HepG2 (cell line): ENCODE measurements around the gene THAP2. TPM values are rescaled to one million over a fixed set of nuclear protein-coding genes. Genes with fewer than 3 reads are reported as not detected.

ENCODE experiments used
- AHR ChIP-seq: IDR thresholded peaks from 2 replicates; pipeline ENCODE4 v1.6.1; 2018; ENCODE audit warnings: missing genetic modification reagents, missing compliant biosample characterization
- CCDC6 ChIP-seq: sonication (generic); formaldehyde crosslinking; IDR thresholded peaks from 2 replicates; pipeline ENCODE4 v1.8.1; 2022; ENCODE audit warnings: mild to moderate bottlenecking, missing genetic modification reagents, moderate library complexity
- DNMT3B ChIP-seq: conservative IDR thresholded peaks from 2 replicates; pipeline ENCODE4 v1.6.1; 2016; ENCODE audit warnings: missing biosample characterization, control low read depth
- FLYWCH1 ChIP-seq: sonication (generic); formaldehyde crosslinking; IDR thresholded peaks from 2 replicates; pipeline ENCODE4 v1.8.1; 2023; ENCODE audit warnings: mild to moderate bottlenecking, missing genetic modification reagents
- KLF9 ChIP-seq: IDR thresholded peaks from 2 replicates; pipeline ENCODE4 v1.6.1; 2016; ENCODE audit warnings: low read depth
- MEIS1 ChIP-seq: sonication (generic); formaldehyde crosslinking; IDR thresholded peaks from 2 replicates; pipeline ENCODE4 v1.9.0; 2021; ENCODE audit warnings: mild to moderate bottlenecking, missing genetic modification reagents, moderate library complexity, borderline replicate concordance
- NRL ChIP-seq: sonication (generic); formaldehyde crosslinking; IDR thresholded peaks from 2 replicates; pipeline ENCODE4 v1.5.0; 2020; ENCODE audit warnings: missing genetic modification reagents, mild to moderate bottlenecking, moderate library complexity, borderline replicate concordance
- RFX5 ChIP-seq: IDR thresholded peaks from 2 replicates; pipeline ENCODE4 v1.6.1; 2011; ENCODE audit warnings: low read depth, low read length, improper control_type of control experiment
- SOX13 ChIP-seq, 3 experiments: fragments of 450-650 bp in 1 of 3; sonication (generic) in 1 of 3; formaldehyde crosslinking in 1 of 3; IDR thresholded peaks in 2 of 3; conservative IDR thresholded peaks in 1 of 3; 2 replicates each; pipeline versions ENCODE4 v1.5.0 to v1.6.1; 2016 to 2020; ENCODE audit warnings: antibody characterized with exemption in 1 of 3, mild to moderate bottlenecking in 1 of 3, missing compliant biosample characterization in 1 of 3, missing genetic modification reagents in 1 of 3, moderate library complexity in 1 of 3
- U2AF2 ChIP-seq: fragments of 200-400 bp; formaldehyde crosslinking; IDR thresholded peaks from 2 replicates; pipeline ENCODE4 v1.6.1; 2017; ENCODE audit warnings: low read depth, mild to moderate bottlenecking, low read length
- XBP1 ChIP-seq: sonication (generic); formaldehyde crosslinking; IDR thresholded peaks from 2 replicates; pipeline ENCODE4 v1.5.0; 2020; ENCODE audit warnings: missing genetic modification reagents
- ZFY ChIP-seq: sonication (generic); formaldehyde crosslinking; IDR thresholded peaks from 2 replicates; pipeline ENCODE4 v1.4.0; 2020; ENCODE audit warnings: missing genetic modification reagents
- ZNF670 ChIP-seq: sonication (generic); formaldehyde crosslinking; IDR thresholded peaks from 2 replicates; pipeline ENCODE4 v1.8.0; 2022; ENCODE audit warnings: mild to moderate bottlenecking, missing genetic modification reagents, borderline replicate concordance
- polyA plus RNA-seq, 8 experiments: library from polyadenylated mRNA; depleted of rRNA in 3 of 8; stranded (reverse) in 7 of 8; unstranded in 1 of 8; fragments of >200 nt; fragmentation: Illumina TruSeq in 4 of 8; extraction: Trizol in 4 of 8; gene quantifications; 2 replicates each; pipeline versions ENCODE4 v1.2.1 to v1.2.3, GENCODE V29; 2011 to 2016; ENCODE audit warnings: low read depth in 4 of 8, missing spikeins in 1 of 8, mixed read lengths in 1 of 8; ENCODE audit not compliant: insufficient read depth in 1 of 8
- total RNA-seq, 5 experiments: library from RNA; depleted of rRNA; stranded (reverse); fragments of >200 nt; fragmentation: Illumina TruSeq; extraction: Trizol; gene quantifications; 2 replicates each; pipeline ENCODE4 v1.2.3, GENCODE V29; 2016; ENCODE audit warnings: low read depth in 1 of 5
- TF ChIP-seq, protein P1 (sequence below): sonication (generic); formaldehyde crosslinking; IDR thresholded peaks from 2 replicates; pipeline ENCODE4 v1.4.0; 2020; ENCODE audit warnings: mild to moderate bottlenecking, missing genetic modification reagents
- TF ChIP-seq, protein P2 (sequence below): sonication (generic); formaldehyde crosslinking; IDR thresholded peaks from 2 replicates; pipeline ENCODE4 v1.5.0; 2020; ENCODE audit warnings: missing genetic modification reagents
- TF ChIP-seq, protein P3 (sequence below): sonication (generic); formaldehyde crosslinking; IDR thresholded peaks from 2 replicates; pipeline ENCODE4 v1.5.1; 2020; ENCODE audit warnings: missing genetic modification reagents, mild to moderate bottlenecking, borderline replicate concordance
- TF ChIP-seq, protein P4 (sequence below): sonication (generic); formaldehyde crosslinking; IDR thresholded peaks from 2 replicates; pipeline ENCODE4 v1.4.0; 2020; ENCODE audit warnings: missing genetic modification reagents, borderline replicate concordance

THAP2 gene
- total and polyA plus RNA-seq, 2 of the 13 experiments (the other 11 are each of a cell fraction or from before 2014, with no cell fraction given): 5.2 to 6.2 TPM

DNA sequence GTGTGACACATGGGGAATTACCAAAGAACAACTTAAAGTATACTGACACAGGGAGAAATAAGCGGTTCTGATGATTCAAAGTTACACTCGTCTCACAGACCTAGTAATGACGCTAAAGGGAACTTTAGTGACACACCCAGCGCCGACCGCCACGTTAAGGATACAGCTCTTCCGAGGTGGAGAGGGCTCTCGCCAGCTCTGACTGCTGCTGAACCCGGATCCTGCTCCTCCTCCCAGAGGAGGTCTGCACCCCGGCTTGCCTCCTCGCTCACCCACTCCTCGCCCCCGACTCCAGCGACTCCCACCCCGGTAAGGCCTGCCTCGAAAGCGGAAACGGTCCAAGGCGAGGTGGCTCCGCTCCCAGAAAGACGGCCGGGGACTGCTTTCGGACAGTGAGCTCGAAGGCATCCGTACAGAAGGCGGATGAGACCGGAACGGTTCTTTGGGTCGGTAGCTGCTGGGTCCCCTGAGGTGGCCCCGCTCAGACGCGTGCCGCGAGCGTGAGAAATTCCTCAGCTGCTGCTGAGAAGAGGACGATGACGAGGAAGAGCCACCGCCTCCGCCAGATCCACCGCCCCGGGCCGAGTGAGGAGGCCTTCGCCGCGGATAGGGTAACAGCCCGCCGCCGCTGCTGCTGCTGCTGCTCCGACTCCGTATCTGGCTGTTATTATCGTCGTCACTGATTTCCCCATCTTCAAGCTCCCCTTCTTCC, 1.1 kb upstream of the THAP2 start (continued):
- TF ChIP-seq, protein P1, sequence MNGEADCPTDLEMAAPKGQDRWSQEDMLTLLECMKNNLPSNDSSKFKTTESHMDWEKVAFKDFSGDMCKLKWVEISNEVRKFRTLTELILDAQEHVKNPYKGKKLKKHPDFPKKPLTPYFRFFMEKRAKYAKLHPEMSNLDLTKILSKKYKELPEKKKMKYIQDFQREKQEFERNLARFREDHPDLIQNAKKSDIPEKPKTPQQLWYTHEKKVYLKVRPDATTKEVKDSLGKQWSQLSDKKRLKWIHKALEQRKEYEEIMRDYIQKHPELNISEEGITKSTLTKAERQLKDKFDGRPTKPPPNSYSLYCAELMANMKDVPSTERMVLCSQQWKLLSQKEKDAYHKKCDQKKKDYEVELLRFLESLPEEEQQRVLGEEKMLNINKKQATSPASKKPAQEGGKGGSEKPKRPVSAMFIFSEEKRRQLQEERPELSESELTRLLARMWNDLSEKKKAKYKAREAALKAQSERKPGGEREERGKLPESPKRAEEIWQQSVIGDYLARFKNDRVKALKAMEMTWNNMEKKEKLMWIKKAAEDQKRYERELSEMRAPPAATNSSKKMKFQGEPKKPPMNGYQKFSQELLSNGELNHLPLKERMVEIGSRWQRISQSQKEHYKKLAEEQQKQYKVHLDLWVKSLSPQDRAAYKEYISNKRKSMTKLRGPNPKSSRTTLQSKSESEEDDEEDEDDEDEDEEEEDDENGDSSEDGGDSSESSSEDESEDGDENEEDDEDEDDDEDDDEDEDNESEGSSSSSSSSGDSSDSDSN: peak; percentile 90
- TF ChIP-seq DNMT3B (CRISPR knock-in tag) (no peak), FLYWCH1 (CRISPR knock-in tag) (no peak), XBP1 (CRISPR knock-in tag) (no peak), CCDC6 (CRISPR knock-in tag) (0 out of 2 replicates have a peak, but pooled peaks have one; percentile 49), RFX5 (no peak), U2AF2 (no peak), ZNF670 (no peak), MEIS1 (CRISPR knock-in tag) (no peak), ZFY (no peak; the same call in 1 of the 2 replicates), KLF9 (CRISPR knock-in tag) (no peak), NRL (CRISPR knock-in tag) (no peak; the same call in 1 of the 2 replicates), AHR (CRISPR knock-in tag) (no peak), SOX13 (IDR thresholded peaks at IDR 0.05) (no peak), SOX13 (CRISPR knock-in tag; conservative IDR thresholded peaks at IDR 0.05 in 1 of 2, IDR thresholded peaks at IDR 0.05 in 1 of 2) (no peak)
- TF ChIP-seq, protein P2, sequence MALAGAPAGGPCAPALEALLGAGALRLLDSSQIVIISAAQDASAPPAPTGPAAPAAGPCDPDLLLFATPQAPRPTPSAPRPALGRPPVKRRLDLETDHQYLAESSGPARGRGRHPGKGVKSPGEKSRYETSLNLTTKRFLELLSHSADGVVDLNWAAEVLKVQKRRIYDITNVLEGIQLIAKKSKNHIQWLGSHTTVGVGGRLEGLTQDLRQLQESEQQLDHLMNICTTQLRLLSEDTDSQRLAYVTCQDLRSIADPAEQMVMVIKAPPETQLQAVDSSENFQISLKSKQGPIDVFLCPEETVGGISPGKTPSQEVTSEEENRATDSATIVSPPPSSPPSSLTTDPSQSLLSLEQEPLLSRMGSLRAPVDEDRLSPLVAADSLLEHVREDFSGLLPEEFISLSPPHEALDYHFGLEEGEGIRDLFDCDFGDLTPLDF (CRISPR knock-in tag): no peak
- TF ChIP-seq, protein P3, sequence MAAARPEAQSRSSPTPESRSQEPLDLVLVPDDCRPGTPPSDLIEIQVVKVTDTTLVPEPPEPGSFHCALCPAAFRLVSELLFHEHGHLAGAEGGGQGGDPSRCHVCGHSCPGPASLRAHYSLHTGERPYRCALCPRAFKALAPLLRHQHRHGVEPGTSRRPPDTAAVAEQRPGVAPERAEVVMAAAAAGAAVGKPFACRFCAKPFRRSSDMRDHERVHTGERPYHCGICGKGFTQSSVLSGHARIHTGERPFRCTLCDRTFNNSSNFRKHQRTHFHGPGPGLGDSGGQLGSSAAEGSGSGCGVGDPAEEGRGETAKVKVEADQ (CRISPR knock-in tag): peak; percentile 42; the same call in 1 of the 2 replicates
- TF ChIP-seq, protein P4, sequence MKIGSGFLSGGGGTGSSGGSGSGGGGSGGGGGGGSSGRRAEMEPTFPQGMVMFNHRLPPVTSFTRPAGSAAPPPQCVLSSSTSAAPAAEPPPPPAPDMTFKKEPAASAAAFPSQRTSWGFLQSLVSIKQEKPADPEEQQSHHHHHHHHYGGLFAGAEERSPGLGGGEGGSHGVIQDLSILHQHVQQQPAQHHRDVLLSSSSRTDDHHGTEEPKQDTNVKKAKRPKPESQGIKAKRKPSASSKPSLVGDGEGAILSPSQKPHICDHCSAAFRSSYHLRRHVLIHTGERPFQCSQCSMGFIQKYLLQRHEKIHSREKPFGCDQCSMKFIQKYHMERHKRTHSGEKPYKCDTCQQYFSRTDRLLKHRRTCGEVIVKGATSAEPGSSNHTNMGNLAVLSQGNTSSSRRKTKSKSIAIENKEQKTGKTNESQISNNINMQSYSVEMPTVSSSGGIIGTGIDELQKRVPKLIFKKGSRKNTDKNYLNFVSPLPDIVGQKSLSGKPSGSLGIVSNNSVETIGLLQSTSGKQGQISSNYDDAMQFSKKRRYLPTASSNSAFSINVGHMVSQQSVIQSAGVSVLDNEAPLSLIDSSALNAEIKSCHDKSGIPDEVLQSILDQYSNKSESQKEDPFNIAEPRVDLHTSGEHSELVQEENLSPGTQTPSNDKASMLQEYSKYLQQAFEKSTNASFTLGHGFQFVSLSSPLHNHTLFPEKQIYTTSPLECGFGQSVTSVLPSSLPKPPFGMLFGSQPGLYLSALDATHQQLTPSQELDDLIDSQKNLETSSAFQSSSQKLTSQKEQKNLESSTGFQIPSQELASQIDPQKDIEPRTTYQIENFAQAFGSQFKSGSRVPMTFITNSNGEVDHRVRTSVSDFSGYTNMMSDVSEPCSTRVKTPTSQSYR: no peak
